Astrocyte (in vitro differentiated cells and primary cell): Measurements from ENCODE around the gene C9orf50. TPM values are rescaled to one million over a fixed set of nuclear protein-coding genes. Genes with fewer than 3 reads are reported as not detected.
"Not testable (repeated sequence)": the region's sequence is repeated elsewhere in the genome, so short reads cannot be mapped to it uniquely, and the experiment has no call there.

ENCODE experiments used
- DNase-seq: peaks from one replicate; pipeline ENCODE4 v3.0.0-alpha.2; 2010; ENCODE audit warnings: low read depth
- FAIRE-seq: peaks from 2 replicates; lab custom pipeline; 2011; peaks lifted over from hg19 to GRCh38; lab: Jason Lieb, UNC
- H2AFZ ChIP-seq: 2 replicates; pipeline ENCODE4 v1.6.0; 2012; ENCODE audit warnings: low read depth, low read length, inconsistent platforms
- H3K27ac ChIP-seq: 2 replicates; pipeline ENCODE4 v1.5.1; 2011; ENCODE audit warnings: low read depth, low read length, inconsistent platforms
- H3K27me3 ChIP-seq: 2 replicates; pipeline ENCODE4 v1.6.0; 2011; ENCODE audit warnings: low read length, inconsistent platforms; ENCODE audit not compliant: insufficient read depth
- H3K36me3 ChIP-seq: 2 replicates; pipeline ENCODE4 v1.5.1; 2011; ENCODE audit warnings: low read length, inconsistent platforms; ENCODE audit not compliant: insufficient read depth
- H3K4me1 ChIP-seq: 2 replicates; pipeline ENCODE4 v1.5.1; 2011; ENCODE audit warnings: low read length, inconsistent platforms; ENCODE audit not compliant: insufficient read depth
- H3K4me2 ChIP-seq: 2 replicates; pipeline ENCODE4 v1.6.0; 2012; ENCODE audit warnings: low read length, inconsistent platforms
- H3K4me3 ChIP-seq: 2 replicates; pipeline ENCODE4 v1.5.1; 2011; ENCODE audit warnings: low read depth, mild to moderate bottlenecking, low read length, inconsistent platforms; ENCODE audit not compliant: insufficient read depth
- H3K79me2 ChIP-seq: 2 replicates; pipeline ENCODE4 v1.6.0; 2012; ENCODE audit warnings: mild to moderate bottlenecking, low read length, inconsistent platforms; ENCODE audit not compliant: insufficient read depth
- H3K9ac ChIP-seq: 2 replicates; pipeline ENCODE4 v1.6.0; 2012; ENCODE audit warnings: mild to moderate bottlenecking, low read length, inconsistent platforms
- H3K9me3 ChIP-seq: 2 replicates; pipeline ENCODE4 v1.5.1; 2012; ENCODE audit warnings: low read depth, mild to moderate bottlenecking, low read length, inconsistent platforms; ENCODE audit not compliant: insufficient read depth
- H4K20me1 ChIP-seq: 2 replicates; pipeline ENCODE4 v1.6.0; 2012; ENCODE audit warnings: low read length, inconsistent platforms; ENCODE audit not compliant: insufficient read depth
- H3K27ac Mint-ChIP-seq: one replicate; pipeline ENCODE4 v1.8.0; 2021; ENCODE audit warnings: mild to moderate bottlenecking, mixed read lengths; ENCODE audit not compliant: unreplicated experiment
- H3K27me3 Mint-ChIP-seq: one replicate; pipeline ENCODE4 v1.8.0; 2021; ENCODE audit warnings: low read depth, mixed read lengths; ENCODE audit not compliant: unreplicated experiment
- H3K36me3 Mint-ChIP-seq: one replicate; pipeline ENCODE4 v1.8.0; 2021; ENCODE audit warnings: low read depth, mixed read lengths; ENCODE audit not compliant: unreplicated experiment
- H3K4me1 Mint-ChIP-seq: one replicate; pipeline ENCODE4 v1.8.0; 2021; ENCODE audit warnings: low read depth, mixed read lengths; ENCODE audit not compliant: unreplicated experiment
- H3K4me3 Mint-ChIP-seq: one replicate; pipeline ENCODE4 v1.8.0; 2021; ENCODE audit warnings: mild to moderate bottlenecking, moderate library complexity, mixed read lengths; ENCODE audit not compliant: unreplicated experiment
- H3K9me3 Mint-ChIP-seq: one replicate; pipeline ENCODE4 v1.8.0; 2021; ENCODE audit warnings: mild to moderate bottlenecking, mixed read lengths; ENCODE audit not compliant: unreplicated experiment
- EZH2 ChIP-seq: IDR thresholded peaks from 2 replicates; pipeline ENCODE4 v1.6.1; 2012; ENCODE audit warnings: mild to moderate bottlenecking, low read length, inconsistent platforms; ENCODE audit not compliant: insufficient read depth
- total RNA-seq: library from RNA; stranded (reverse); gene quantifications from 2 replicates; pipeline ENCODE4 v1.2.1, GENCODE V29; 2021
- TF ChIP-seq, protein P1 (sequence below): IDR thresholded peaks from 2 replicates; pipeline ENCODE4 v1.5.1; 2011; ENCODE audit warnings: low read depth, mild to moderate bottlenecking, inconsistent platforms, low read length, moderate library complexity; ENCODE audit not compliant: insufficient read depth

C9orf50 gene
- total RNA-seq, 1 donor from 2014 or later = 0.41 TPM

DNA sequence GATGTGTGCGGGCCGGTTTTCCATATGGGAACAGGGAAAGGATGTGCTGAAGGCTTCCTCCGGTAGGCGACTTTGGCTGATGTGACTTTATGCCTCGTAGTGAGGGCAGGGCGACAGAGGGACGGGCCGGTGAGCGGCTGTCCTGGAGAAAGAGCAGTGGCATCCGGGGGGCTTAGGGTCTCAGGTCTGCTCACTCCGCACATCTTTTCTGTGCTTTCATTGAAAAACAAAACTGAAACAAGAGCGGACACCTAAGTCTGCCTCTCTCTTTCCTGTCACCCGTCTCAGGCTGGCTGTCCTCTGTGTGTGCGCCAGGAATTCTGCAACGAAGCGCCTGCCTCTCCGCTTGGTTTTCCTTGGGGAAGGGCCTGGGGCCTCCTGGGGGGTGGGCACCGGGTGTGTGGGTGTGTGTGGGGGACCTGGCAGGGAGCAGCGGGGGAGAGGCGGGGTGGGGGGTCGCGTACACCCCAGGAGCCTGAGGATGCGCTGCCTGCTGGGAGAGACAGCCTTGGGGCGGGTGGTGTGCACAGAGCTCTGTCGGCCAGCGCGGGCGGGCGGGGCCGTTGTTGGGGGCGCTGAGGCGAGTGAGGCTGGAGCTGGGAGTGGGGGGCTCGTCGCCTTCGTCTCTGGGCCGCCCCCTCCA, 44.0 kb upstream of the C9orf50 start:
- Mint-ChIP-seq H3K27me3 (peaks cover 33% of the 10 kb centered on the region), H3K36me3 (no peaks in the 10 kb centered on the region), H3K4me1 (no peaks in the 10 kb centered on the region), H3K27ac (no peak overlapping the region), H3K4me3 (peak overlapping the region; percentile 67), H3K9me3 (no peaks in the 10 kb centered on the region)
- Histone ChIP-seq H3K27ac (no peak overlapping the region), H3K4me3 (peak overlapping the region; percentile 28), H3K9ac (no peak overlapping the region), H3K4me1 (peaks cover 9% of the 10 kb centered on the region), H3K4me2 (peak overlapping the region; percentile 73), H4K20me1 (peaks cover 3% of the 10 kb centered on the region), H3K27me3 (peaks cover 19% of the 10 kb centered on the region), H3K36me3 (no peaks in the 10 kb centered on the region), H3K9me3 (no peaks in the 10 kb centered on the region), H2AFZ (no peak overlapping the region), H3K79me2 (no peaks in the 10 kb centered on the region)
- DNase-seq (no peak), FAIRE-seq (no peak)
- TF ChIP-seq EZH2 = no peak
- TF ChIP-seq, protein P1, sequence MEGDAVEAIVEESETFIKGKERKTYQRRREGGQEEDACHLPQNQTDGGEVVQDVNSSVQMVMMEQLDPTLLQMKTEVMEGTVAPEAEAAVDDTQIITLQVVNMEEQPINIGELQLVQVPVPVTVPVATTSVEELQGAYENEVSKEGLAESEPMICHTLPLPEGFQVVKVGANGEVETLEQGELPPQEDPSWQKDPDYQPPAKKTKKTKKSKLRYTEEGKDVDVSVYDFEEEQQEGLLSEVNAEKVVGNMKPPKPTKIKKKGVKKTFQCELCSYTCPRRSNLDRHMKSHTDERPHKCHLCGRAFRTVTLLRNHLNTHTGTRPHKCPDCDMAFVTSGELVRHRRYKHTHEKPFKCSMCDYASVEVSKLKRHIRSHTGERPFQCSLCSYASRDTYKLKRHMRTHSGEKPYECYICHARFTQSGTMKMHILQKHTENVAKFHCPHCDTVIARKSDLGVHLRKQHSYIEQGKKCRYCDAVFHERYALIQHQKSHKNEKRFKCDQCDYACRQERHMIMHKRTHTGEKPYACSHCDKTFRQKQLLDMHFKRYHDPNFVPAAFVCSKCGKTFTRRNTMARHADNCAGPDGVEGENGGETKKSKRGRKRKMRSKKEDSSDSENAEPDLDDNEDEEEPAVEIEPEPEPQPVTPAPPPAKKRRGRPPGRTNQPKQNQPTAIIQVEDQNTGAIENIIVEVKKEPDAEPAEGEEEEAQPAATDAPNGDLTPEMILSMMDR = no peak

DNA sequence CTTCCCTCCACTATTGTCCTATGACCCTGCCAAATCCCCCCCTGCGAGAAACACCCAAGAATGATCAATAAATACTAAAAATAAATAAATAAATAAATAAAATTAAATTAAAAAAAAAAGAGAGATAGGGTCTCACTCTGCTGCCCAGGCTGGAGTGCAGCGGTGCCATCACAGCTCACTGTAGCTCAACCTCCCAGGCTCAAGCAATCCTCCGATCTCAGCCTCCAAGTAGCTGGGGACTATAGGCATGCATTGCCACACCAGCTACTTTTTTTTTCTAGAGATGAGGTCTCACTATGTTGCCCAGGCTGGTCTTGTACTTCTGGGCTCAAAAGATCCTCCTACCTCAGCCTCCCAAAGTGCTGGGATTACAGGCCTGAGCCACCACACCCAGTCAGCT, 41.3 kb upstream of the C9orf50 start:
- not testable (repeated sequence) for FAIRE-seq, H3K4me3 Mint-ChIP-seq, H3K9me3 ChIP-seq, H4K20me1 ChIP-seq, H3K4me1 Mint-ChIP-seq, H3K9me3 Mint-ChIP-seq, H3K4me1 ChIP-seq, H3K36me3 ChIP-seq, H3K27ac Mint-ChIP-seq, H3K27ac ChIP-seq, H3K4me2 ChIP-seq, H3K79me2 ChIP-seq, H3K36me3 Mint-ChIP-seq, H2AFZ ChIP-seq, DNase-seq, H3K4me3 ChIP-seq, H3K9ac ChIP-seq
- peaks cover 19% of the 10 kb centered on the region for H3K27me3 ChIP-seq
- peaks cover 33% of the 10 kb centered on the region for H3K27me3 Mint-ChIP-seq

DNA sequence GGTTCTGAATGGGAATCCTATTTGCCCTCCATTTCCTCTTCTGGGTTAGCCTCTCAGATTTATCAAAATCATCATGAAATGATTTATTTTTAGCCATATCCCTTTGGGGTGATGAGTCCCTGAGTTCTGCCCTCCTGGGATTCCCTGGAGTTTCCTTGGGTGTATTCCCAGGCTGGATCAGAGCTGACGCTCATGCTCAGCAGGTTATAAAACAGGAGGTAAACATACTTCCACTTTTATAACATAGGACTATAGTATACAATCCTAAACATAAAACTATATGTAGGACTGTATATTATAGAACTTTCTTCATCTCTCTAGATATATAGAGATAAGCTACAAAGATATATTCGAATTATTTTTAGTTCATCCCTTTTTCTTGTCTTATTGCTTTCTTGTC, 40.1 kb upstream of the C9orf50 start:
- Histone ChIP-seq H3K27ac (no peak overlapping the region), H3K4me2 (no peak overlapping the region), H3K9me3 (no peaks in the 10 kb centered on the region), H3K79me2 (no peaks in the 10 kb centered on the region), H2AFZ (no peak overlapping the region), H3K36me3 (no peaks in the 10 kb centered on the region), H4K20me1 (peaks cover 3% of the 10 kb centered on the region), H3K4me1 (peaks cover 11% of the 10 kb centered on the region), H3K4me3 (no peak overlapping the region), H3K9ac (no peak overlapping the region), H3K27me3 (peaks cover 17% of the 10 kb centered on the region)
- FAIRE-seq = no peak
- no peaks in the 10 kb centered on the region for H3K4me1 Mint-ChIP-seq
- no peak overlapping the region for H3K4me3 Mint-ChIP-seq
- TF ChIP-seq EZH2 = no peak
- TF ChIP-seq, protein P1 = no peak
- no peaks in the 10 kb centered on the region for H3K36me3 Mint-ChIP-seq
- no peak overlapping the region for H3K27ac Mint-ChIP-seq
- H3K9me3 Mint-ChIP-seq = no peaks in the 10 kb centered on the region
- peaks cover 31% of the 10 kb centered on the region for H3K27me3 Mint-ChIP-seq
- no peak for DNase-seq
